Measurements from ENCODE around the gene ST7.

- TF ChIP-seq CTCF (IDR thresholded peaks at IDR 0.05; ENCODE audit: low read depth, low read length) (no peak), POLR2A (IDR thresholded peaks at IDR 0.05; ENCODE audit: extremely low read depth, insufficient read length) (no peak), MAX (IDR thresholded peaks at IDR 0.05; ENCODE audit: low read depth, low read length) (no peak), MYC (IDR thresholded peaks at IDR 0.05; ENCODE audit: low read depth, low read length) (no peak)
Measured at GRCh38 chr7:116969371-116969902, 16.1 kb downstream of the ST7 start.
